ENCODE data around the gene SLC26A6.

The SLC26A6 gene

GRCh38 chr3:48599509-48600285 is 35.6 kb downstream of the SLC26A6 start:
- ATAC-seq (no peak), DNase-seq (ENCODE audit: low spot score in 2 of 2) (no peak)
- Mint-ChIP-seq H3K9me3 (no peaks in the 10 kb centered on the region), H3K4me1 (peaks cover 20% of the 10 kb centered on the region), H3K36me3 (peaks cover 78% of the 10 kb centered on the region), H3K4me3 (no peak overlapping the region), H3K27ac (no peak overlapping the region)

GRCh38 chr3:48599077-48599501 is 36.2 kb downstream of the SLC26A6 start:
- Mint-ChIP-seq H3K9me3 (no peaks in the 10 kb centered on the region), H3K27ac (no peak overlapping the region), H3K4me3 (no peak overlapping the region), H3K36me3 (peaks cover 72% of the 10 kb centered on the region), H3K4me1 (peaks cover 24% of the 10 kb centered on the region)
- DNase-seq (ENCODE audit: low spot score in 2 of 2), result no peak
- no peak for ATAC-seq

- DNase-seq (ENCODE audit: low spot score in 2 of 2), result no peak
These were observed 36.8 kb downstream of the SLC26A6 start for GRCh38 chr3:48598323-48599076.

GRCh38 chr3:48597408-48597800 is 37.9 kb downstream of the SLC26A6 start:
- peaks cover 24% of the 10 kb centered on the region for H3K4me1 Mint-ChIP-seq
- no peak for DNase-seq (ENCODE audit: low spot score in 2 of 2)
- peak overlapping the region; percentile 33 for H3K27ac Mint-ChIP-seq
- H3K9me3 Mint-ChIP-seq, result no peaks in the 10 kb centered on the region
- ATAC-seq, result no peak
- H3K4me3 Mint-ChIP-seq, result no peak overlapping the region
- H3K36me3 Mint-ChIP-seq, result peaks cover 55% of the 10 kb centered on the region

More at GRCh38 chr3:48598323-48599076, 36.8 kb downstream of the SLC26A6 start:
- H3K27ac Mint-ChIP-seq, result no peak overlapping the region
- H3K4me1 Mint-ChIP-seq, result peaks cover 24% of the 10 kb centered on the region
- H3K9me3 Mint-ChIP-seq, result no peaks in the 10 kb centered on the region
- H3K4me3 Mint-ChIP-seq, result no peak overlapping the region
- peaks cover 66% of the 10 kb centered on the region for H3K36me3 Mint-ChIP-seq
- no peak for ATAC-seq

GRCh38 chr3:48596676-48597407 is 38.4 kb downstream of the SLC26A6 start:
- Mint-ChIP-seq H3K27ac (peak overlapping the region; percentile 33), H3K36me3 (peaks cover 49% of the 10 kb centered on the region), H3K9me3 (no peaks in the 10 kb centered on the region), H3K4me1 (peaks cover 24% of the 10 kb centered on the region), H3K4me3 (no peak overlapping the region)
- DNase-seq (ENCODE audit: low spot score in 2 of 2) (no peak), ATAC-seq (no peak)

- no peak for DNase-seq (ENCODE audit: low spot score in 2 of 2)
- ATAC-seq, result no peak
- H3K9me3 Mint-ChIP-seq, result no peaks in the 10 kb centered on the region
- peaks cover 42% of the 10 kb centered on the region for H3K36me3 Mint-ChIP-seq
- peaks cover 24% of the 10 kb centered on the region for H3K4me1 Mint-ChIP-seq
- H3K27ac Mint-ChIP-seq, result peak overlapping the region; percentile 53
- no peak overlapping the region for H3K4me3 Mint-ChIP-seq
These were observed 39.1 kb downstream of the SLC26A6 start for GRCh38 chr3:48596157-48596556.

GRCh38 chr3:48595526-48596121 is 39.6 kb downstream of the SLC26A6 start:
- Mint-ChIP-seq H3K9me3 (no peaks in the 10 kb centered on the region), H3K36me3 (peaks cover 37% of the 10 kb centered on the region), H3K4me3 (peak overlapping the region; percentile 30), H3K27ac (peak overlapping the region; percentile 53), H3K4me1 (peaks cover 24% of the 10 kb centered on the region)
- ATAC-seq (no peak), DNase-seq (ENCODE audit: low spot score in 2 of 2) (no peak)

GRCh38 chr3:48595075-48595525 is 40.2 kb downstream of the SLC26A6 start, which contains the start of gene COL7A1:
COL7A1 (minus strand) TSS chr3:48595329; CDS start chr3:48595159, 170 bp downstream.
- H3K4me3 Mint-ChIP-seq, result peak within 1 kb of the TSS; percentile 30
- DNase-seq (ENCODE audit: low spot score in 2 of 2), result no peak
- peak within 1 kb of the TSS; percentile 53 for H3K27ac Mint-ChIP-seq

GRCh38 chr3:48594417-48595049 is 40.7 kb downstream of the SLC26A6 start:
- Mint-ChIP-seq H3K27ac (no peak overlapping the region), H3K4me1 (peaks cover 24% of the 10 kb centered on the region), H3K36me3 (peaks cover 26% of the 10 kb centered on the region), H3K9me3 (no peaks in the 10 kb centered on the region), H3K4me3 (peak overlapping the region; percentile 30)
- DNase-seq (ENCODE audit: low spot score in 2 of 2) (no peak), ATAC-seq (no peak)

More at GRCh38 chr3:48595075-48595525, 40.2 kb downstream of the SLC26A6 start, which contains the start of gene COL7A1:
- Mint-ChIP-seq H3K4me1 (peaks cover 24% of the 10 kb centered on the region), H3K9me3 (no peaks in the 10 kb centered on the region), H3K36me3 (peaks cover 32% of the 10 kb centered on the region)
- ATAC-seq, result no peak

GRCh38 chr3:48593337-48593736 is 41.9 kb downstream of the SLC26A6 start:
- no peak overlapping the region for H3K27ac Mint-ChIP-seq
- peaks cover 18% of the 10 kb centered on the region for H3K36me3 Mint-ChIP-seq
- no peak overlapping the region for H3K4me3 Mint-ChIP-seq
- no peaks in the 10 kb centered on the region for H3K9me3 Mint-ChIP-seq
- peaks cover 30% of the 10 kb centered on the region for H3K4me1 Mint-ChIP-seq
- DNase-seq (ENCODE audit: low spot score in 2 of 2) (no peak), ATAC-seq (no peak)

- no peak for ATAC-seq
- H3K27ac Mint-ChIP-seq, result no peak overlapping the region
These were observed 42.7 kb downstream of the SLC26A6 start for GRCh38 chr3:48592519-48593087.

GRCh38 chr3:48591886-48592518 is 43.3 kb downstream of the SLC26A6 start:
- Mint-ChIP-seq H3K9me3 (no peaks in the 10 kb centered on the region), H3K36me3 (peaks cover 12% of the 10 kb centered on the region), H3K4me3 (no peak overlapping the region), H3K4me1 (peaks cover 33% of the 10 kb centered on the region), H3K27ac (no peak overlapping the region)
- no peak for DNase-seq (ENCODE audit: low spot score in 2 of 2)
- no peak for ATAC-seq

More at GRCh38 chr3:48592519-48593087, 42.7 kb downstream of the SLC26A6 start:
- peaks cover 12% of the 10 kb centered on the region for H3K36me3 Mint-ChIP-seq
- H3K4me1 Mint-ChIP-seq, result peaks cover 36% of the 10 kb centered on the region
- H3K9me3 Mint-ChIP-seq, result no peaks in the 10 kb centered on the region
- no peak for DNase-seq (ENCODE audit: low spot score in 2 of 2)
- H3K4me3 Mint-ChIP-seq, result no peak overlapping the region

- peaks cover 29% of the 10 kb centered on the region for H3K4me1 Mint-ChIP-seq
- no peak for DNase-seq (ENCODE audit: low spot score in 2 of 2)
These were observed 43.8 kb downstream of the SLC26A6 start for GRCh38 chr3:48591436-48591835.

GRCh38 chr3:48588230-48588629 is 47.0 kb downstream of the SLC26A6 start:
- H3K4me1 Mint-ChIP-seq, result peaks cover 16% of the 10 kb centered on the region
- no peaks in the 10 kb centered on the region for H3K9me3 Mint-ChIP-seq
- no peak overlapping the region for H3K27ac Mint-ChIP-seq
- no peaks in the 10 kb centered on the region for H3K36me3 Mint-ChIP-seq
- no peak overlapping the region for H3K4me3 Mint-ChIP-seq
- no peak for DNase-seq (ENCODE audit: low spot score in 2 of 2)
- no peak for ATAC-seq

More at GRCh38 chr3:48591436-48591835, 43.8 kb downstream of the SLC26A6 start:
- ATAC-seq, result no peak
- Mint-ChIP-seq H3K27ac (no peak overlapping the region), H3K4me3 (no peak overlapping the region), H3K9me3 (no peaks in the 10 kb centered on the region), H3K36me3 (peaks cover 8% of the 10 kb centered on the region)
